RWPE2 (cell line): ENCODE results near the gene ZNF598.
A peak's percentile ranks its signal among the peaks of the same experiment; 100 is the strongest.

Experiments used
- ATAC-seq: fragments of 200-7000 bp; cut with Tn5 transposase; 3 replicates; pipeline ENCODE4 v1.9.1; 2021; ENCODE audit warnings: low read depth
- DNase-seq: peaks from one replicate; pipeline ENCODE4 v3.0.0-alpha.2; 2020; ENCODE audit warnings: low spot score
- H3K27ac ChIP-seq: fragments of 450-650 bp; 2 replicates; pipeline ENCODE4 v1.5.1; 2017; ENCODE audit warnings: mild to moderate bottlenecking; ENCODE audit not compliant: poor library complexity, severe bottlenecking
- H3K27me3 ChIP-seq: fragments of 250-450 bp; sonication (Bioruptor Pico); 2 replicates; pipeline ENCODE4 v1.5.1; 2021; ENCODE audit warnings: mild to moderate bottlenecking, moderate library complexity; ENCODE audit not compliant: insufficient read depth, poor library complexity, severe bottlenecking
- H3K36me3 ChIP-seq: fragments of 250-450 bp; sonication (Bioruptor Pico); 2 replicates; pipeline ENCODE4 v1.5.1; 2020; ENCODE audit warnings: low read depth, mild to moderate bottlenecking, moderate library complexity
- H3K4me1 ChIP-seq: fragments of 250-450 bp; sonication (Bioruptor Pico); 2 replicates; pipeline ENCODE4 v1.5.1; 2021; ENCODE audit warnings: mild to moderate bottlenecking, moderate library complexity; ENCODE audit not compliant: insufficient read depth, poor library complexity, severe bottlenecking
- H3K4me3 ChIP-seq: fragments of 250-450 bp; sonication (Bioruptor Pico); 2 replicates; pipeline ENCODE4 v1.5.1; 2021; ENCODE audit warnings: mild to moderate bottlenecking, moderate library complexity; ENCODE audit not compliant: severe bottlenecking
- H3K9me3 ChIP-seq: fragments of 250-450 bp; sonication (Bioruptor Pico); 2 replicates; pipeline ENCODE4 v1.5.1; 2021; ENCODE audit warnings: mild to moderate bottlenecking, moderate library complexity; ENCODE audit not compliant: severe bottlenecking
- CTCF ChIP-seq: fragments of 450-650 bp; IDR thresholded peaks from one replicate; pipeline ENCODE4 v1.5.1; 2017; ENCODE audit warnings: mild to moderate bottlenecking, moderate library complexity; ENCODE audit not compliant: poor library complexity, severe bottlenecking

ZNF598 gene

GRCh38 chr16:2056077-2056476 is 46.5 kb upstream of the ZNF598 start:
- H3K9me3 ChIP-seq, result no peaks in the 10 kb centered on the region
- H3K27me3 ChIP-seq, result no peaks in the 10 kb centered on the region
- H3K4me3 ChIP-seq, result no peak overlapping the region
- ATAC-seq, result 0 out of 3 replicates have a peak, but pooled peaks have one; percentile 20
- TF ChIP-seq CTCF, result no peak
- DNase-seq, result no peak
- peaks cover 26% of the 10 kb centered on the region for H3K36me3 ChIP-seq
- no peak overlapping the region for H3K27ac ChIP-seq
- H3K4me1 ChIP-seq, result no peaks in the 10 kb centered on the region

GRCh38 chr16:2054543-2055245 is 45.1 kb upstream of the ZNF598 start:
- Histone ChIP-seq H3K4me3 (no peak overlapping the region), H3K4me1 (no peaks in the 10 kb centered on the region), H3K27ac (no peak overlapping the region), H3K9me3 (no peaks in the 10 kb centered on the region), H3K36me3 (peaks cover 28% of the 10 kb centered on the region), H3K27me3 (no peaks in the 10 kb centered on the region)
- ATAC-seq (no peak), DNase-seq (no peak)
- no peak for TF ChIP-seq CTCF

GRCh38 chr16:2053897-2054296 is 44.3 kb upstream of the ZNF598 start:
- Histone ChIP-seq H3K4me3 (no peak overlapping the region), H3K36me3 (peaks cover 32% of the 10 kb centered on the region), H3K4me1 (no peaks in the 10 kb centered on the region), H3K27ac (no peak overlapping the region), H3K27me3 (no peaks in the 10 kb centered on the region), H3K9me3 (no peaks in the 10 kb centered on the region)
- no peak for DNase-seq
- ATAC-seq, result no peak
- TF ChIP-seq CTCF, result no peak

GRCh38 chr16:2053211-2053610 is 43.6 kb upstream of the ZNF598 start:
- Histone ChIP-seq H3K4me1 (no peaks in the 10 kb centered on the region), H3K27ac (no peak overlapping the region), H3K9me3 (no peaks in the 10 kb centered on the region), H3K4me3 (no peak overlapping the region), H3K36me3 (peaks cover 32% of the 10 kb centered on the region), H3K27me3 (no peaks in the 10 kb centered on the region)
- DNase-seq (no peak), ATAC-seq (no peak)
- no peak for TF ChIP-seq CTCF

DNA sequence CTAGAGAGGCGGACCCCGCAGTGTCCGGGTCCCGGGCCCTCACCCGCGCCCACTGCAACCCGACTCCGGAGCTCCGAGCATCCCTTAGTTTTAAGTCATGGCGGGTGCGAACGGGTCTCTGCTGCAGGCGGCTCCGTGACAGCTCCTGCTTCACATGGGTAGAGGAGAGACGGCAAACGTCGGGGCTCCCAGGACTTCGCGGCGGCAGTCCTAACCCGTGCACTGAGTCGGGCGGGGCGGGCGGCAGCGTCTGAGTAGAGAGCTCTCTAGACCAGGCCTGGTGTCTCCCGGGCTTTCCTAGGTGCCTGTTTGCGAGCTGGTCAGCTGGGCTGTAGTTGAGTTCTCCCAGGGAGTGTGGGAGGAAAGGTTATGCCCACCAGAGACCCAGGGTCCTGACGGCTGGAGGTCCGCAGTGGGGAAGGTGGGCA is 38.5 kb upstream of the ZNF598 start:
- H3K4me3 ChIP-seq, result peak overlapping the region; percentile 79
- ATAC-seq (peak; percentile 19), DNase-seq (no peak)
- no peaks in the 10 kb centered on the region for H3K4me1 ChIP-seq
- no peaks in the 10 kb centered on the region for H3K9me3 ChIP-seq
- no peak for TF ChIP-seq CTCF
- no peak overlapping the region for H3K27ac ChIP-seq
- peaks cover 27% of the 10 kb centered on the region for H3K36me3 ChIP-seq
- no peaks in the 10 kb centered on the region for H3K27me3 ChIP-seq
